ENCODE results near the gene BCL2L13. TPM values are rescaled to one million over a fixed set of nuclear protein-coding genes. Genes with fewer than 3 reads are reported as not detected.

BCL2L13 gene
- total and polyA plus RNA-seq, 8 donors, result 30.5 to 38.9 (median 34.6) TPM

DNA sequence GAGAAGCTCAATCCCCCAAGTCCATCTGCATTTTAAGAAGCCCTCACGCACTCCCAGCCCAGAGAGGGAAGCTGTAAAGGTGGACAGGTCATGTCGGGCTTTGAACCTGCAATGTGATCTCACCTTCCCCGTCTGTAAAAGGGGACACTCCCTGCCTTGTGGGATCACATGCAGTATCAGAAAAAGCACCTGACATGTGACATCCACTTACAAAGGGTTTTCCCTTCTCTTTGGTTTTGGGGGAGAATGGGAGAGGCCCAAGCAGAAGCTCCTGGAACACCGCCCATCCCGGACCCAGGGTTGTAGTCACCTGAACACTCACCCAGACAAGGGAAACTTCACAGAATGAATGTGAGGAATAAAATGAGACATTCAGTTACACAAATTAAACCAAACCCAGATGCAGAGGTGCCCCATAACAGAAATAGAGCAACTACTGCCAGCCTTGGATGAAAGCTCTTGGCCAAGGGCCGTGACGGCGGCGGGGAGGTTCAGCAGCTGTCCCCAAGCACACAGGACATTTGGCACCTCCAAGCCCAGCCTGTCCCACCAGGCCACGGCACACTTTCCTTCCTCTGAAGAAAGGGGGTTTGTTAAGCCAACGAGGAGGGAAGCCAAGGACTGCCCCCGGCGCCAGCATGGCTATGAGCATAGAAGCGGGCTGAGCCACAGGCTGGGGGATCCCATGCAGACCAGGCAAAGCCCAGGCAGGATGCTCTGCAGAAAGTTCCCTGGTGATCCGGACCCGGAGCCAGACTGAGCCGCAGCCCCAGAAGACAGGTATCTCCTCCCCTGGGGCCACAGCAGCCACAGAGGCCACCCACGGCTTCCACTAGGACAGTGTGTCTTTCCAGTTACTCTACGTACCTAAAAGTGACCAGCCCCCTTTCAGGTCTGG, 131.9 kb downstream of the BCL2L13 start:
- intact Hi-C loops (cut with DNase I), result loop anchor here in 1 of 2 donors (10.0 kb wide), 1 partner anchor 126 kb away; no protein-coding TSS in a partner anchor
- peaks cover 7 to 80% of the 10 kb centered on the region in 2 donors for H3K4me1 ChIP-seq

DNA sequence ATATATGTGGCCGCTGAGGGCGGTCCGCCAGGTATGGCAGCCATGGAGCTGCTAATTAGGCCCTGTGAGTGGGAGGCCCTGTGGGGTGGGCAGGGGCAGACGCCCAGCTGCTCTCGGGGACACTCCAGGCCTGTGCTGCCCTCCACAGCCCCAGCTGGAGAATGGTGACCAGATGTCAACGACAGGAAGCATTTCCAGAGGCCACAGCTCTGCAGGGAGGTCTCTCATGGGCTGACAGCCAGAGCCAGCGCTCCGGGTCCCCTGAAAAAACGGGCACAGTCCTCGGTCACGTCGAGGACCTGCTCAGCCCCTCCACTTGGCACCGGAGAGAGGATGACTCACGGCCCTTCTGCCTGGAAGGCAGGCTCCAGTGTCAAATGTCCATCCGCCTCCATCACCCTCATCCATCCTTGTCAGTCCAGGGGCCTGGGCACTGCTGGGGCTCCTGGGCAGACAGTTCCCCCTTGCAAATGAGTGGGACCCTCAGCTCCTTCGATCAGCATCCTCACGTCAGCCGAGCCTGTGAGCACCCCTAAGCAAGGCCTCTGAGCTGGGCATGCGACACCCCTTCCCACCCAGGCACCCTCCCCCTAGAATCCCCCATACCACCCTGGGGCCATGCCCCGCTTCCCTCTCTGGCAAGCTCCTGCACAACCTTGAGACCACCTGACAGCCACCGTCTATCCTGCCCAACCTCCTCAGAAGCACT, 133.8 kb downstream of the BCL2L13 start:
- Histone ChIP-seq H3K27me3 (no peaks in the 10 kb centered on the region), H3K4me3 (peak overlapping the region in 1 of 2 donors; percentile 86), H3K27ac (peak overlapping the region in 1 of 2 donors; percentile 89), H3K9me3 (no peaks in the 10 kb centered on the region), H3K4me1 (peaks cover 7 to 88% of the 10 kb centered on the region in 2 donors), H3K36me3 (no peaks in the 10 kb centered on the region)
- intact Hi-C loops (cut with DNase I), result loop anchor here in 1 of 2 donors (10.0 kb wide), 1 partner anchor 128 kb away; no protein-coding TSS in a partner anchor
- DNase-seq, result peak in 1 of 4 donors; percentile 77
- TF ChIP-seq, protein P1, sequence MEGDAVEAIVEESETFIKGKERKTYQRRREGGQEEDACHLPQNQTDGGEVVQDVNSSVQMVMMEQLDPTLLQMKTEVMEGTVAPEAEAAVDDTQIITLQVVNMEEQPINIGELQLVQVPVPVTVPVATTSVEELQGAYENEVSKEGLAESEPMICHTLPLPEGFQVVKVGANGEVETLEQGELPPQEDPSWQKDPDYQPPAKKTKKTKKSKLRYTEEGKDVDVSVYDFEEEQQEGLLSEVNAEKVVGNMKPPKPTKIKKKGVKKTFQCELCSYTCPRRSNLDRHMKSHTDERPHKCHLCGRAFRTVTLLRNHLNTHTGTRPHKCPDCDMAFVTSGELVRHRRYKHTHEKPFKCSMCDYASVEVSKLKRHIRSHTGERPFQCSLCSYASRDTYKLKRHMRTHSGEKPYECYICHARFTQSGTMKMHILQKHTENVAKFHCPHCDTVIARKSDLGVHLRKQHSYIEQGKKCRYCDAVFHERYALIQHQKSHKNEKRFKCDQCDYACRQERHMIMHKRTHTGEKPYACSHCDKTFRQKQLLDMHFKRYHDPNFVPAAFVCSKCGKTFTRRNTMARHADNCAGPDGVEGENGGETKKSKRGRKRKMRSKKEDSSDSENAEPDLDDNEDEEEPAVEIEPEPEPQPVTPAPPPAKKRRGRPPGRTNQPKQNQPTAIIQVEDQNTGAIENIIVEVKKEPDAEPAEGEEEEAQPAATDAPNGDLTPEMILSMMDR (IDR thresholded peaks at IDR 0.05), result no peak
- ATAC-seq, result no peak

More for the DNA sequence above, 131.9 kb downstream of the BCL2L13 start:
- peak overlapping the region in 1 of 2 donors; percentile 89 for H3K27ac ChIP-seq
- DNase-seq, result peak in 1 of 4 donors; percentile 76
- no peaks in the 10 kb centered on the region for H3K27me3 ChIP-seq
- no peaks in the 10 kb centered on the region for H3K9me3 ChIP-seq
- H3K36me3 ChIP-seq, result no peaks in the 10 kb centered on the region
- no peak for ATAC-seq
- H3K4me3 ChIP-seq, result no peak overlapping the region
- TF ChIP-seq, protein P1 (IDR thresholded peaks at IDR 0.05), result no peak

DNA sequence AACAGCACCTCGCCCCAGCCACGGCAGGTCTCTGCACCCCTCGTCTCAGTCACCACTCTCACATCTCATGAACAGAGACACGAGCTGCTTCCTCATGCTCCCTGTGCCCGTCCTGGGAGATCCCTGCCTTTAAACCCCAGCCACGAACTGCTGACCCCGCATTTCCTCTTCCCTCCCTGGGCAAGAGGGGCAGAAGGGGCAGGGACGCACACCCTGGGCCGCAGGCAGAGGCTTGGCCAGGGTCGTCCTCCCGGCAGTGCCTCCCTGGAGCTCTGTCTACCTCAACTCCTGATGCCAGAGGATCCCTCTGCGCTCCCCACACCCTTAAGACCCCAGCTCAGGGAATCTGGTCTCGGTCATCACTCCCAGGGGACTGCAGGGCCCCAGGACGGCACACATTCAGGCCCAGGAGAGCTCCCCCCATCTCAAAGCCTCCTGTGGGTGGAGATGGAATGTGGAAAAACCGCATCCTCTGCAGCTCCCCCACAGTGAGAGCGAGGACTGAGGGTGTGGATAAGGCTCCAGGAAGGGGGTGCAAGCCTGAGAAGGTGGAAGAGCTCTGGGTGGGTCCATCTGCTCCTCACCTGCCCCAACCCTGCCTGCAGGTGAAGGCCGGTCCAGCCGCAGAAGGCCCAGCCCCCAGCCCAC, 134.5 kb downstream of the BCL2L13 start:
- peaks cover 7 to 88% of the 10 kb centered on the region in 2 donors for H3K4me1 ChIP-seq
- peak in 1 of 4 donors; percentile 58 for DNase-seq
- peak; percentile 26 for ATAC-seq

DNA sequence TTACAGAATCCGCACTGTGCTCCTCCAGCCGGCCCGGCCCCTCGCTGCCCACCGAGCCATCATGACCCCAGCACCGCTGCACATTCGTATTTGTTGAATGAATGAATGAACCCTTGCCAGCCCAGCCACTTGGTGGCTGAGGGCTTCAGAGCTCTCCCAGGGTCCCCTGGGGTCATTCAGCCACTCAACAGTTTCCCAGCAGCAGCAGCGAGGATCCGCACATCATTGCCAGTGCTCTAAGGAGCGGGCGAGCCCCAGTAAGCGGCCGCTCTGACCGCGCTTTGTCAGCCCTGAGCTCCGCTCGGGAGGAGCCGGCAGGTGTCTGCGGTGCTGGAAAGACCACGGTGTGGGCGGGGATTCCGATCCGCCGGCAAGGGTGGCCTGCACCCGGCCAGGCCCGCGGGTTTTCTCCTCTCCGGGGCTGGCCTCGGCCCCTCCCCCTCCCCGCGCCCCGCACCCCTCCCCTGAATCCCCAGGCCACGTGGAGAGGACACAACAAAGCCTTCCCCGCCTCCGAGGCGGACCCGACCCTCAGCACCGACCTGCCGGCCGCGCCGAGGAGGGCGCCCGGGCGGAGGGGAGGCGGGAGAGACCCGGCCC, 135.1 kb downstream of the BCL2L13 start:
- Histone ChIP-seq H3K27ac (peak overlapping the region; percentile 48 to 89), H3K9me3 (no peaks in the 10 kb centered on the region), H3K4me3 (peak overlapping the region; percentile 64 to 86), H3K4me1 (peaks cover 7 to 88% of the 10 kb centered on the region in 2 donors), H3K27me3 (no peaks in the 10 kb centered on the region), H3K36me3 (no peaks in the 10 kb centered on the region)
- intact Hi-C loops (cut with DNase I), result loop anchor here in 1 of 2 donors (10.0 kb wide), 1 partner anchor 129 kb away; no protein-coding TSS in a partner anchor
- DNase-seq, result peak in 1 of 4 donors; percentile 89
- ATAC-seq, result peak; percentile 60
- TF ChIP-seq, protein P1 (IDR thresholded peaks at IDR 0.05), result no peak

More for the DNA sequence above, 134.5 kb downstream of the BCL2L13 start:
- H3K4me3 ChIP-seq, result peak overlapping the region; percentile 64 to 86
- peak overlapping the region in 1 of 2 donors; percentile 89 for H3K27ac ChIP-seq
- TF ChIP-seq, protein P1 (IDR thresholded peaks at IDR 0.05), result no peak
- no peaks in the 10 kb centered on the region for H3K36me3 ChIP-seq
- intact Hi-C loops (cut with DNase I), result loop anchor here in 1 of 2 donors (10.0 kb wide), 1 partner anchor 128 kb away; no protein-coding TSS in a partner anchor
- no peaks in the 10 kb centered on the region for H3K9me3 ChIP-seq
- no peaks in the 10 kb centered on the region for H3K27me3 ChIP-seq
